DND-41 (cell line): ENCODE data around the gene GPR52.

ENCODE experiments used
- CTCF ChIP-seq: IDR thresholded peaks from 2 replicates; pipeline ENCODE4 v1.5.1; 2012; ENCODE audit warnings: borderline replicate concordance, low read length, moderate library complexity, mild to moderate bottlenecking; ENCODE audit not compliant: poor library complexity, severe bottlenecking; ENCODE audit errors: extremely low read depth
- EZH2 ChIP-seq: IDR thresholded peaks from 3 replicates; pipeline ENCODE4 v1.6.1; 2012; ENCODE audit warnings: borderline replicate concordance, low read depth, mild to moderate bottlenecking, moderate library complexity, low read length, inconsistent platforms; ENCODE audit not compliant: severe bottlenecking

DNA sequence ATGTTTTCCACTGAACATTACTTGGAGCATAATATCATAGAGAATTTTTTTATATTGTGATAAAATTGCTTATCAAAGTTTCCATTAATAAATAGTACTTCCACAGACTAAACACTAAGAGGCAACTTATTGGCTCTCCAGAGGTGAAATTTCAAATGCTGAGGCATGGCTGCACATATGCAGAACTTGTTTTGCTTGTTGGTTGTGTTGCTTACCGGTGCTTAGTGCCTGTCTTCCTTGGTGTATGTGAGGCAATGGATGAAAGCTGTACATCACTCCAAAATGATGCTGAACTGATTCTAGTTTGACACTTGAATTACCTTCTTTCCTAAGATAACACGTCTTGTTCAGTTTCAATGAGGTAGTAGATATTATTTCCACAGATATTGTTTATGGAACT is 29.8 kb upstream of the GPR52 start:
- TF ChIP-seq CTCF (no peak), EZH2 (no peak)
